GM18519 (cell line): ENCODE results near the gene IQCH.

Experiments used
- ATAC-seq: cut with Tn5 transposase; IDR thresholded peaks from one replicate; pipeline ENCODE4 v1.9.1; 2021; ENCODE audit warnings: mild to moderate bottlenecking, moderate library complexity; ENCODE audit not compliant: unreplicated experiment, low FRiP score

IQCH gene

DNA sequence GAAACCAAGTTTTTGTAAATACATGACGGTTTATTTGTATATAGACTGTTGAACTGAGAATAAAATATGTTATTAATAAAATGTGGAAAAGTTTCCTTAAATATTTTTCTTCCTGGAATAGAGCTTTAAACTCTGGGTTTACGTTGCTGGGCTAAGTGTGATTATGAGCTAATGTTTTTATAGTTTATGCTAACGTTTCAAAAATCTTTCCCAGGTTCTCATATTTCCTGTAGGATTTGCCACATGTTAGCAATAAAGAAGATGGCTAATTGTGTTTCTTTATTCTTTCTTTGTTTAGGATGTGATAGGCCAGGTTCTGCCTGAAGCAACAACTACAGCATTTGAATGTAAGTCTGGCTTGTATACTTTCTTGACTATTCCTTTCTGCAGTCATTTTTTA, 295.1 kb downstream of the IQCH start:
- no peak for ATAC-seq

DNA sequence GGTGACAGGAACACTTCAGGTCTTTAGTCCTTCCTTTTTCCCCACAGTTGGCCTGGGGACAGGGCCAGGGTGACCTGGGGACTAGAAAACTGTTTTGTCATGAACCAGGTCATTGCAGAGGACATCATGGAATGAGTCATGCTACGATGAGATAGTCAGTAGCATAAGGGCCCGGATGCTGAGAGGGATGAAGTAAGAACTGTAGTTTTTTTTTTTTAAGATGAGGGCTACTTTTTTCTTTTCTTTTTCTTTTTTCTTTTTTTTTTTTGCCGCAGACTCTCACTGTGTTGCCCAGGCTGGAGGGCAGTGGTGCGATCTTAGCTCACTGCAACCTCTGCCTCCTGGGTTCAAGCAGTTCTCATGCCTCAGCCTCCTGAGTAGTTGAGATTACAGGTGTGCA, 295.9 kb downstream of the IQCH start:
- ATAC-seq = no peak

DNA sequence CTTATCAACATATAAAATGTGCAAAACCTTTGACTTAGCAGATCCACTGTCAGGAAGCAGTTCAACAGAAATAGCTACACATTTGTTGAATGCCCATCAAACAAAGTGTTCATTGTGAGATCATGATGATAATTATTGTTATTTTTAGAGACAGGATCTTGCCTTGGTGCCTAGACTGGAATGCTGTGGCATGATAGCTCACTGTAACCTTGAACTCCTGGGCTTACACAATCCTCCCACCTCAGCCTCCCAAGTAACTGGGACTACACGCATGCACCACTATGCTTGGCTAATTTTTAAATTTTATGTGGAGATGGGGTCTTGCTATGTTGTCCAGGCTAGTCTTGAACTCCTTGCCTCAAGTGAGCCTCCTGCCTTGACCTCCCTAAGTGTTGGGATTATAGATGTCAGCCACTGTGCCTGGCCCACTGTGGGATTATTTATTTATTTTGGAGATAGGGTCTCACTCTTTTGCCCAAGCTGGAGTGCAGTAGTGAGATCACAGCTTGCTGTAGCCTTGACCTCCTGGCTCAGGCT, 296.7 kb downstream of the IQCH start:
- ATAC-seq = no peak
